NOMO-1 treated with dmso at 0.1 percent for 144 hours (cell line): ENCODE data around the gene PGF.
"Not testable (repeated sequence)": the region's sequence is repeated elsewhere in the genome, so short reads cannot be mapped to it uniquely, and the experiment has no call there.

Source experiments
- DNase-seq: peaks from one replicate; lab custom pipeline; 2025; ENCODE audit not compliant: unreplicated experiment; lab: John Stamatoyannopoulos, UW

Gene PGF

DNA sequence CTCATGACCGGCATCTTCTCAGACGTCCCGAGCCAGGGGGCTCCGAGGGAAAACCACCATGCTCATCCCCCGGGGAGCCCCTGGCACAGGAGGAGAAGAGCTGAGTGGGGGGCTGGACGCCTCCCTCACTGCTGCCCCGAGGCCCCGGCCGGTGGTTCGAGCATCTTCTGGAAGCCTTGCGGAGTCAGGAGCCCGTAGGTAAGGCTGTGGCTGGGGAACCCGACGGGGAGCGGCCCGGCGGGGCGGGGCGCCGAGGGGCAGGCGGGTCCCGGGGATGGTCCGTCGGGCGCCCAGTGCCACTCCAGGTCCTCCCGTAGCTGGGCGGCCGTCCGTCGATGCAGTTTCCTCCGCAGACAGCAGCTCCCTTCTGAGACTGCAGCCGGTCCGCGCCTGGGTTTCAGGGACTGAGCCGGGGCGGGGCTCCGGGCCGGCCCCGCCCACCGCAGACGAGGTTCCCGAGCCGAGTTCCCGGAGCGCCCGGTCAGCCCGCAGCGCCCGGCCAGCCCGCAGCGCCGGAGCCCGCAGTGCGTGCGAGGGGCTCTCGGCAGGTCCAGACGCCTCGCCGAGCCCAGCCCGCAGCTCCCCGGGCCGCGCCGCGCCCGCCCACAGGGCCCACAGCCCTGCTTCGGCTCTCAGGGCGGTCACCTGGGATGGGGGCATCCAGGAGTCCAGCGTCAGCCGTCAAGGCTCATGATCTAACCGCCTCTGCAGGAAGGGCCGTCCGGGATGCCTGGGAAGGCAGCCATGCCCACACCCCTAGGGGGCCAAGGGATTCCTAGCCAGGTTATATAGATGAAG, at the start of gene PGF:
PGF (minus strand) TSS at position 369 of the 798 bp plus-strand sequence; CDS start at position 14, 355 bp downstream.
- peak; percentile 7 for DNase-seq

DNA sequence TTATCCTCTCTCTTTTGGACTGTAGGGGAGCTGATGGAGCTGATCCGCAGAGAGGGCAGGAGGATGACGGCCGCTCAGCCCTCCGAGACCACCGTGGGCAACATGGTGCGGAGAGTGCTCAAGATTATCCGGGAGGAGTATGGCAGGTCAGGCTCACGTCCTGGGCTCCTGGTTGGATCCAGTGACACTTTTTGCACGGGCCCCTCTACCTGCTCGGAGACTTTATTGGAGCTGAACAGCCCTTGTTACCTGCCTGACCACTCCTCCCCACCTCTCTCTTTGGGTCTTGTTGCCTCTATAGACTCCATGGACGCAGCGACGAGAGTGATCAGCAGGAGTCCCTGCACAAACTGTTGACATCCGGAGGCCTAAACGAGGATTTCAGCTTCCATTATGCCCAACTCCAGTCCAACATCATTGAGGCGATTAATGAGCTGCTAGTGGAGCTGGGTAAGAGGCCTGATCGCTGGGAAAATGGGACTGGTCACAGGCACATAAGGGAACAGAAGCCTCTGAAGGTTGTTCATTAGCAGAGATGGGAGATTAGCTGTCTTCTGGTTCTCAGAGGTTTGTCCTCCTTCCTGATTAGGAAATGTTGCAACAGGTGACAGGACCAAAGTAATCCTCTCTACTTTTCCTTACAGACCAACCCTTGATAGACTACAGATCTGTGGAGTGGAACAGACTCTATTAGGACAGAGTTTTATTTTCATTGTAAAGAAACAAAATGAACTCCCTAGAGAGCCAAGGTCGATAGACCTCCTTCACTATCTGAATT, 48.0 kb upstream of the PGF start:
- no peak for DNase-seq

DNA sequence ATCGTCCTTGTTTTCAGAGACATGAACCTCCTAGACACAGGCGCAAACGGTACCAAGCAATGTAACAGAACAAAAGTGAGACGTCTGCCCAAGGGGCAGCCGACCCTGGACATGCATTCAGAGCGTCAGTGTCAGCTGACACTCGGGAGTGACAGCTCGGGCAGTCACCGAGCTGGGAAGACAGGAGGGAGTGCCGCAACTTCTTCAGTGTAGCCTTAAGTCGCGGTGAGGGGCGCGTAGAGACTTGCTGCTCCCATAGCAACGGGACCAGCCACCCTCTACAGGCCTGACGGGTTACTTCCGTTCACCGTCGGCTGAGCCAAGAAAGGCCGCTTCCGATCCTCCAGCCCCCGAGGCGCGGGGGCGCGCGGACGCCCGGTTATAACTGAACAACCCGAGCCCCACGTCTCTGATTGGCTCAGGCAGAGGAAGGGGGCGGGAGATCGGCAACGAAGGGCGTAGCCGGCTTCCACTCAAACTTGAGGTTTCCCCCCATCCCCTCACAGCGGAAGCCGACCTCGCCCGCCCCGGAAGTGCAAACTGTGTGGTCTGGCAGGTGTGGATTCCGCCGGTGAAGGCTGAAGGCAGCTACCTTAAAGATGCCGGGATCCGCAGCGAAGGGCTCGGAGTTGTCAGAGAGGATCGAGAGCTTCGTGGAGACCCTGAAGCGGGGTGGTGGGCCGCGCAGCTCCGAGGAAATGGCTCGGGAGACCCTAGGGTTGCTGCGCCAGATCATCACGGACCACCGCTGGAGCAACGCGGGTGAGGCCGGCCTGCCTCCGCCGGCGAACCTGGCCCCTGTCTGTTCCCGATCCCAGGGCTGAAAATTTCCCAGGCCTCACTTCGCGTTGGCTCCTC, 47.2 kb upstream of the PGF start, which contains the start of gene EIF2B2:
EIF2B2 (plus strand) TSS at position 530 of the 858 bp plus-strand sequence; CDS start at position 600, 70 bp downstream.
- peak; percentile 98 for DNase-seq

DNA sequence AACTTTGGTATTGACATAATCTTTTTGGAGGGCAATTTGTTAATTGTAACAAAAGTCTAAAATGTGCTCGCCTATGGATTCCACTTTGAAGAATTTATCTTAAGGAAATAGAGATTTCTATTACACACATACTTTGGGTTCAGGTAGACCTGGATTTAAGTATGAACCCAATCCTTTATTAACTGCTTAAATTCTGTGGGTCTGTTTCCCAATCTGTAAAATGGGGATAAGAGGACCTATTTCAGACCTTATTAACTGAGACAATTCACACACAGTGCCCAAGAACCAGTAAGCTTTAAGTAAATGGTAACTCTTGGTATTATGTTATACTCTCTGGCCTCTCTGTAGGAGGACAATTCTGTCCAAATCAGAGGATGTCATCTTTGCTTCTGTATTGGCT, 46.5 kb upstream of the PGF start:
- DNase-seq: no peak

DNA sequence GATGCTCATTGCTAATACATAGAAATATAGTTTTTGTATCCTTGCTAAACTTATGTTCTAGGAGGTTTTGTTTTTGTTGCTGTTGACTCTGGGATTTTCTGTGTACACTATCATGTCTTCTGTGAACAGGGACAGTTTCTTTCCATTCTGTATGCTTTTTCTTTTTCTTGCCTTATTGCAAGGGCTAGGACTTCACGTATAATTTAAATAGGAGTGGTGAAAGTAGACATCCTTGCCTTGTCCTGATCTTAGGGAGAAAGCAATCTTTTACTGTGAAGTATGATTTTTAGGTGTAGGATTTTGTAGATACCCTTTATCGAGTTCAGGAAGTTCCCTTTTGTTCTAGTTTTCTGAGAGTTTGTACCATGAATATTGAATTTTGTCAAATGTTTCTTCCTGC, 45.9 kb upstream of the PGF start:
- no peak for DNase-seq

DNA sequence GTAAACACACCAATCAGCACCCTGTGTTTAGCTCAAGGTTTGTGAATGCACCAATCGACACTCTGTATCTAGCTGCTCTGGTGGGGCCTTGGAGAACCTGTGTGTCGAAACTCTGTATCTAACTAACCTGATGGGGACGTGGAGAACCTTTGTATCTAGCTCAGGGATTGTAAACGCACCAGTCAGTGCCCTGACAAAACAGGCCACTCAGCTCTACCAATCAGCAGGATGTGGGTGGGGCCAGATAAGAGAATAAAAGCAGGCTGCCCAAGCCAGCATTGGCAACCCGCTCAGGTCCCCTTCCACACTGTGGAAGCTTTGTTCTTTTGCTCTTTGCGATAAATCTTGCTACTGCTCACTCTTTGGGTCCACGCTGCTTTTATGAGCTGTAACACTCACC, 40.4 kb upstream of the PGF start:
- DNase-seq: not testable (repeated sequence)

DNA sequence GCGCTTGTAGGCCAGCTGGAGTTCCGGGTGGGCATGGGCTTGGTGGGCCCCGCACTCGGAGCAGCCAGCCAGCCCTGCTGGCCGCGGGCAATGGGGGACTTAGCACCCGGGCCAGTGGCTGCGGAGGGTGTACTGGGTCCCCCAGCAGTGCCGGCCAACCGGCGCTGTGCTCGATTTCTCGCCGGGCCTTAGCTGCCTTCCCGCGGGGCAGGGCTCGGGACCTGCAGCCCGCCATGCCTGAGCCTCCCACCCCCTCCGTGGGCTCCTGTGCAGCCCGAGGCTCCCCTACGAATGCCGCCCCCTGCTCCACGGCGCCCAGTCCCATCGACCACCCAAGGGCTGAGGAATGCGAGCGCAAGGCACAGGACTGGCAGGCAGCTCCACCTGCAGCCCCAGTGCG, 38.8 kb upstream of the PGF start:
- not testable (repeated sequence) for DNase-seq

DNA sequence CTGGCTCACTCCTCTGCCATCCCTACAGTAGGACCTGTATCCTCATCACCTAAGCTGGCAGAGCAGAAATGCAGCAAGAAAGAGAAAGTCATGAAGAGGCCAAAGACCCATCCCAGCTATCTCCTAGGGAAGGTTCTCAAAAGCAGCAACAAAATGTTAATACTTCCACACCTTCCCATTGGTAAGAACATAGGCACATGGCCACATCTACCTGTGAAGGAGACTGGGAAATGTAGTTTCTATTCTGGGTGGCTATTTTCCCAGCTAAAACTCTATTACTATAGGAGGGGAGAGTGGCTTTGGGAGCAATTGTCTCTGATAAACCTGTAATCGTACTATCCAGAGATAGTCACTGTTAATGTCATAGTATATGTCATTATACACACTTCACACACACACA, 33.6 kb upstream of the PGF start:
- no peak for DNase-seq

DNA sequence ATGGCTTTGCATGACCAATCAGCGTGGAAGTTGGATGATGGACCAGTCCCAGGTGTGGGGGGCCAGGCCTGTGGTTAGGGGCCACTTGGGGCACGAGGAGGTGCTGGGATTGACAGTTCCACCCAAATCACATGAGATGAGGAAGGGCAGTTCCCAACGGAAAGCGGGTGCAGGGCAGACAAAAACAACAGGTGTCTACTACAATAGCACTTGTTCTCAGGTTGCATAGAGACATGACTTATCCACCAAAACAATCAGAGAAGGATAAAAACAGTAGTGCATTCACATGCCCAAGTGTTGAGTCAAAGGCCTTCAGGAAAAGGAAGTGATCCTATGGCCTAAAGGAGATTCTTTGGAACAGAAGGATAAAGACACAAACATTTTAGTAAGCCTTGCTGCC, 32.7 kb upstream of the PGF start:
- no peak for DNase-seq

DNA sequence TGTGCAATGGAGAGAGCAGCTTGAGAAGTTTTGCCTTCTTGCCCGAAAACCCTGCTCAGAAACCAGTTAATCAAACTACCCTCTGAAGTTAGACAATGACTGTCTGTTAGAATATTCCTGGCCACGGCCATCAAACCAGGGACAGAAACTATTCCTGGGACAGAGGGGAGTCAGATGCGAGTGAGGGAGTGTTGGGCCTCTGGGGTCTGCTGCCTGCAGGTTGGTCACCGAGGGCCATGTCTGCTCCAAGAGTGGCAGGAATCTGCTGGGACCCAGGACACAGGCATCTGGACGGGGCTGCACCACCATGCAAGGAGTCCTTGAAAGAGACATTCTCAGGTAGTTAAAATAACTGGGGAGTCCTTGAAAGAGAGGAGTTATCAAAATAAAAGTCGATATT, 30.4 kb upstream of the PGF start:
- no peak for DNase-seq

DNA sequence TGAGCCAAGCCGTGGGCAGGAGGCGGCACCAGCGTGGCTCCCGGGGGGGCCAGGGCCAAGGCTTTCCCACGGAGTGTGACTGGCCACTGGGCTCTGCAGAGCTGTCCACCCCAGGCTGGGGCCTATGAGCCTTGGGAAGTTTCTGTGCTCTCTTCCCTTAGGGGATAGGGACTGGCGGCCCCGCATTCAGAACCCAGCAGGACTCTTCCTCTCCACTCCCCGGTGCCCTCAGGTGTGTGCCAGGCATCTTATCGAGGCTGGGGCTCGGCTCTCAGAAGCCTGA, 29.6 kb upstream of the PGF start:
- no peak for DNase-seq

DNA sequence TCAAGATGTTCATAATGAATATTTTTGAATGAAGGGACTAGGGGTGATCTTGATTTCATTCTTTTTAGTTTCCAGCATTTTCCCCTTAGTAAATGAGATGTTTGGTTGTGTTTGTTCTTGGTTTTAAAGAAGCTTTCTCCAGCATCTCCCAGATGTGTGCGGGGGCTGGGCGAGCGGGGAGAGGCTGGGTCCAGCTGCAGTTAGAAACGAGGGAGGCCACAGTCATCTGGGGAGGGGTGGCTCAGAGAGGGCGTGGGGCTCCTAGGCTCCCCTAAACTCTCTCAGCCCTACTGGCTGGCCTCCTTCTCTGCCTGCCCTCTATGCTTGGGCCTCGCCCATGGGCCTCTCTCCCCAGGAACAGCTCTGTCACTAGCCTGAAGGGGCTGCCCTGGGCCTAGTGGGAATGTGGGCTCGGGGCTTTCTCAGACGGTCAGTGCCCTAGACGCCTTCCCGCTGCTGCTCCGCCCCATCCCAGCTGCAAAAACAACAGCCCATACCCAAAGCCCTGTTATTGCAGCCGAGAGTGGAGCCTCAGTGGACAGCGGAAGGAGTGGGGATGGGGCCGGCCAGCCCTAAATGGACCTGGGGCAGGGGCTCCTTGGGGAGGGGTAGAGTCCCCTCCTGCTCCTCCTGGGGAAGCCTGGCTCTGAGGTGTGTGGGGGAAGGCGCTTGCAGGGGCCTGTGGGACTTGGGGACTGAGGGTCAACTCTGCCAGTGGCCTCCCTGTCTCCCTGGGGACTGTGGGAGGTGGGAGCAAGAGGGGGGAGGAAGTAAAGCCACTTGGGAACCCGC, 29.0 kb upstream of the PGF start:
- DNase-seq: no peak

DNA sequence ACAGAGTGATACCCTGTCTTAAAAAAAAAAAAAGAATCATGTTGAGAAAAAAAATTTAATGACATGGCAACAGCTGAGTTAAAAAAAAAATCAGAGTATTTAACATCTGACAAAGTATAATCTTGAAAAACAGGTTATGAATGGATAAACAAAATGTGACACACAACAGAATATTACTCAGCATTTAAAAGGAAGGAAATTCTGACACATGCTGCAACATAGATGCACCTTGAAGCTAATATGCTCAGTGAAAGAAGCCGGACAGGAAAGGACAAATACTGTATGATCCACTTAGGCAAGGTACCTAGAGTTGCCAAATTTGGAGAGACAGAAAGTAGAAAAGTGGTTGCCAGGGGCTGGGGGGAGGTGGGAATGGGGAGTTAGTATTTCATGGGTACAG, 27.9 kb upstream of the PGF start:
- no peak for DNase-seq

DNA sequence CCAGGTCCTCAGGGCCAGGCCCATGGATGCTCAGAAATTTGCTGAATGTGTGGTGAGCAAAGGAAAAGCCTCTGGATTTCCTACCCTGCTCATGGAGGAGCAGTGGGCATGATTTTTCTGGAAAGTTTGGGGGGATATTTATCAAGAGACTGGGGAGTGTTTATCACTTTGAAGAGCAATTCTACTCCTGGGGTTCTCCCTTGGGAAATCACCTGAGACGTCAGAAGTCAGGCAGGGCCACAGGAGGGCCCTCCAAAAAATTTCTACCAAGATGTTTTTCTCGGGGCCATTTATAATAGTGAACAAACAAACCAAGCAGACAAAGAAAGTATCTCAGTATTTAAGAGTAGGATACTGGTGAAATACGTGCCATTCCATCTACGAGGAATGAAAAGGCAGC, 27.3 kb upstream of the PGF start:
- DNase-seq: no peak

DNA sequence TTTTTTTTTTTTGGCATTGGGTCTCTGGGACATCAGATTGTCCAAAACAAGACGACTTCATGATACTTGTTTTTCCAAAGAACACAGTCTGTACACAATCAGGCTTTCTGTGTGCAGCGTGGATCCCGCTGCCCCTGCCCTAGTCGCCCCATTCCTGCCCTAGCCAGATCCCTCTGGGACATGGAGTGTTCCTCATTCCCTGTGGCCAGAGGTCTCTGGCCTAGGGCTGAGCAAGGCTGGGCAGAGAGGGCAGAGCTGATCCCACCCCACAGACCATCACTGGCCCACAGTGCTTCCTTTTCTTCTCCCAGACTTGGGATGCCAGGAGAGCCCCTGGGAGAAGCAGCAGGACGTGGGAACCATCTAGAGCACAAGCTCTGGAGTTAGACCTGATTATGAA, 26.4 kb upstream of the PGF start:
- DNase-seq: no peak

DNA sequence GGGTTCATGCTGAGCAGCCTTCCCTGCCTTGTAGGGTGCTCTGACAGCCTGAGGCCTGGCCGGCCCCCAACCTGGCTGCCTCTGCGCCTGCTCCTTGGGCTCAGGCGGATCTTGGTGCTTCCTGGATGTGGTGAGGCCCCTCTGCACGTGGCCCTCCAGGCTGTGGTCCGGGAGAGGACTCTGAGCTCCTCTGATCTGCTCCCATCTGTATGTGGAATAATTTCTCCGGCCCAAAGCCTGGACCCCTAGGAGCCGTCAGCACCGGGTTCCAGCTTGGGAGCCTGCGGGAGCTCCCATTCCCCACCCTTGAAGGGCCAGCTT, 26.0 kb upstream of the PGF start:
- no peak for DNase-seq

DNA sequence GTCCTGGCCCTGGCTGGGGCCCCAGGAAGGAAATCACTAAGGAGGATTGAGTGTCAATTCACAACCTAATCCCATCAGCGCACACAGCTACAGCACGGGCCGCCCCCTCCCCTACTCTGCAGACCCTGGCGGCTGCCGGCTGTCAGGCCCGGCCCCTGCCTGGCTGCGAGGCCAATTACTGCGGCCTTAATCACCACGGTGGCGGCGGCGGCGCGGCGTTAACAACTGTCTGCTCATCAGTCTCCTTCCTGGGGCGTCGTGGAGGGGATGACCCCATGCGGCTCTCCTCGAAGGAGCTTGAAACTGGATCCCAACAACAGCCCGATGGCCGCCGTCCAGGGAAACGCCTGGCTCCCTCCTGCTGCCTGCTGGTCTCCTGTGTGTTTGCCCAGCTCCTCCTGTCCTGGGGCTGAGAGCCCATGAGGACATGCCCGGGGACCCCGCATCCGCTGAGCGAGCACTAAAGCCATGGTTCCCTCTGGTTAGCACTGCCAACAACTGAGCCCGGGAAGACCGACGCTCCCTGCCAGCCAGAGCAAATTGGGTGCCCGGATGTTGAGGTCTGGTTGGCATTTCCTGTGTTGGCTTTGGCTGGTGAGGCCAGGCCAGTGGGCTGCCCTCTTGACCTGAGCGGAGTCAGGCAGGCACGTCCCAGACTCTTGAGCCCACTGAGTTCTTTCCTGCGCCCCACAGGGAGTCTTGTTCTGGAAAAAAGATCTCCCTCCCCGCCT, 25.5 kb upstream of the PGF start:
- no peak for DNase-seq

DNA sequence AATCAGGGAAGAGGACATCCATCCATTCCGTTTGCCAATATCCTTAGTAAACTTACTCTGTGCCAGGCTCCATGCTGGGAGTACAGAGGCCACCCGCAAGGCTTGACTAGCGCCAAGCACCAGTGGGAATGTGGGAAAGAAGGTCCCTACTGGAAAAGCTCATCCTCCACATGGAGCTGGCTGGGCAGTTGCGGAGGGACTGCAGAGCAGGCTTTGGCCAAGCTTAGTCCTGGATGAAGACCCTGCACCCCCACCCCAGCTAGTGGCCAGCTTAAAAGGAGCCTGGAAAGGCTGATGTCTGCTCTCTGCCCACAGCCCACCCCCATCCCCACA, 25.0 kb upstream of the PGF start:
- DNase-seq: no peak

DNA sequence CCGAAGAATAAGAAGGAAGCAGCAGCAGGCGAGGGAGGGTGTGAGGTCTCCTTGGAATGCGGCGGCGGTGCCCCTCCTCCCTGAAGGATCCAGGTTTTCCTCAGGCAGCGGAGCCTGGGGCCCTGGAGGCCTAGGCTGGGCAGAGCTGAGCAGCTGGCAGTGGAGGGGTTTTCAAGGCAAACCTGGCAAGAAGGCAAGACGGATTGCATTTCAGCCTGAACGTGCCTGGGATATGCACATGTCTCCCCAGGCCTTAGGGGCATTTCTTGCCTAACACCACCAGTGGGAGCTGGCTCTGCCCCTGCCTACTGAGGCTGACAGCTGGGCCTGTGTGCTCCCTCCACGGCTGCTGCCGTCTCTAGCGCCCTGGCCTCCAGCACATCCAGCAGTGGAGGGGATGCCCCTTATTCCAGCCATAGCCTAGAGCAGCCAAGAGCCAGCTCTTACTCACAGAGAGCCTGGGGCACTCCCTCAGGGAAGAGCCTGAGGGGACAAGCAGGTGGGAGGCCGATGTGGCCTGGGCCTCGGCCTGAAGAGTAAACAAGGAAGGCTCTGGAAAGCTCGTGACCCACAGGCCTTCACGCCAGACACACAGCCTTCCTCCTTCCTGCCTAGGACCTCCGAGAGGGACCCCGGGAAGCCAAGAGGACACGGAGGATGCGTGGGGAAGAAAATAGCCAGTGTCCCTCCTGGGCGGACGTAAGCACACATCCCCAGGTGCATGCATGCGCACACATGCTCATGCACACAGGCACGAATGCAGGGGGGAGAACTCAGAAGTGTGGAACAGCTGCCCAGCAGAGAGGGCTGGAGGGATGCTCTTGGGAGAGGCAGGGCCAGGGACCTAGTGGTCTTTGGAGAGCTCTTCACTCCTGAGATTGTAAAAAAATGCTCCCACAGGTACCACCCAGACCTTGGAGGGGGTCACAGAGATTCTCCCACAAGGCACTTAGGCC, 24.3 kb upstream of the PGF start:
- DNase-seq: no peak
